K562 (cell line): ENCODE measurements around the gene RINT1.

ENCODE experiments used
- TCF3 ChIP-seq: sonication (generic); formaldehyde crosslinking; IDR thresholded peaks from 2 replicates; pipeline ENCODE4 v1.4.0; 2020; ENCODE audit warnings: mild to moderate bottlenecking, missing genetic modification reagents
- ZNF212 ChIP-seq: fragments of 450-650 bp; formaldehyde crosslinking; IDR thresholded peaks from 2 replicates; pipeline ENCODE4 v1.4.0; 2020; ENCODE audit warnings: mild to moderate bottlenecking

DNA sequence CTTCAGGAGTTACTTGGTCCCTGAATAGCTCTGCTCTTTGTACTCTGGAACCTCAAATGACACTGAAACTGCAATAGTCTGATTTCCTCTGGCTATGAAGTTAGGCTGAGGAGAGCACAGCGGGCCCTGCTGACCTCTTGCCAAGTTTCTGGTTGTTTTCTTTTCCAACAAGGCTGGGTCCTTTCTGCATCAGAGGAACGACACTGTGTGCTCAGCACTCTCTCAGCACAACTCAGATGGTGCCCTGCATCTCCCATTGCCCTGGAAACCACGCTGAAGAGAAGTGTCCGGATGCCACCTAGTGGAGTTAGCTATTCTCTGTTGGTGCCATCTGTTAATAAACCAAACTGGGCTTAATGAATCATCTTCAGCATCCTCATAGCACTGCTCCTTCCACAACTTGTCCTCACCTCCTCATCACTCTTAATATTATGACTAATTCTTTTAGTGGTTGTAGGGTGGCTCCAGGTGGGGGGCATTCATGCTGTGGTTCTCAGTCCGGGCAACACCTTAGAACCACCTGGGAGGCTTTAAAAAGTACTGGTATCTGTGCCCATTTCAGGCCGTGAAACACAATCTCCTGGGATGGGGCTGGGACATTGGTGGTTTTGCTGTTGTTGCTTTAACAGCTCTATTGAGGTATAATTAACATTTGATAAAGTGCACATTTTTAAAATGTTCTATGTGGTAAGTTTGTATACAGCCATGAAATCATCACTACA, 57.5 kb downstream of the RINT1 start:
- TF ChIP-seq TCF3 (CRISPR knock-in tag) (no peak), ZNF212 (CRISPR knock-in tag) (no peak)
